ENCODE results near the gene CNTNAP5. TPM values are rescaled to one million over a fixed set of nuclear protein-coding genes. Genes with fewer than 3 reads are reported as not detected.
"Not testable (repeated sequence)": the region's sequence is repeated elsewhere in the genome, so short reads cannot be mapped to it uniquely, and the experiment has no call there.

CNTNAP5 gene
- total RNA-seq, 1 donor from 2014 or later: not detected

- no peaks in the 10 kb centered on the region for H3K36me3 ChIP-seq (ENCODE audit: control insufficient read depth, insufficient read depth, low read length)
- FAIRE-seq (no peak), DNase-seq (ENCODE audit: low read depth) (no peak)
- no peak for TF ChIP-seq CTCF (IDR thresholded peaks at IDR 0.05; ENCODE audit: insufficient read depth, low read length, severe bottlenecking)
- no peak overlapping the region for H3K4me3 ChIP-seq (ENCODE audit: low read depth, low read length)
- H3K27me3 ChIP-seq (ENCODE audit: control insufficient read depth, insufficient read depth, low read length): no peaks in the 10 kb centered on the region
Observed at GRCh38 chr2:124354466-124354865, 329.4 kb downstream of the CNTNAP5 start.

GRCh38 chr2:124361966-124362365 is 336.9 kb downstream of the CNTNAP5 start:
- DNase-seq (ENCODE audit: low read depth); H3K27me3 ChIP-seq (ENCODE audit: control insufficient read depth, insufficient read depth, low read length); H3K4me3 ChIP-seq (ENCODE audit: low read depth, low read length); H3K36me3 ChIP-seq (ENCODE audit: control insufficient read depth, insufficient read depth, low read length); FAIRE-seq: not testable (repeated sequence)

DNA sequence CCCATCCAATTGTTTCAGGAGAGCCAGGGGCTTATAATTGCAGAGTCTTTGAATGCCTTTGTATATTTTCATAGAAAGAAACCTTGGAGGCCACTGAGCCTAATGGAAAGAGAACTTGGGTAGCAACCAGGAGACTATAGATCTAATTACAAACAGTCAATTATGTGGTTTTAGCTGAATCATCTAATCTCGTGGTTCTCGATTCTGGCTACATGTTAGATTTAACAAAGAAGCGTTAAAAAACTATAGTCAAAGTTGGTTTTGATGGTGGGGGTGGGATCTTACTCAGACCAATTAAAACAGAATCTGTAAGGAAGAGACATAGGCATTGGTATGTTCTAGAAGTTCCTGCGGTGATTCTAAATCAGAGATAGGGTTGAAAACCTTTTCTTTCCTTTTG is 344.1 kb downstream of the CNTNAP5 start:
- no peaks in the 10 kb centered on the region for H3K27me3 ChIP-seq (ENCODE audit: control insufficient read depth, insufficient read depth, low read length)
- no peak overlapping the region for H3K4me3 ChIP-seq (ENCODE audit: low read depth, low read length)
- DNase-seq (ENCODE audit: low read depth): no peak
- TF ChIP-seq CTCF (IDR thresholded peaks at IDR 0.05; ENCODE audit: insufficient read depth, low read length, severe bottlenecking): no peak
- H3K36me3 ChIP-seq (ENCODE audit: control insufficient read depth, insufficient read depth, low read length): no peaks in the 10 kb centered on the region
- FAIRE-seq: no peak

DNA sequence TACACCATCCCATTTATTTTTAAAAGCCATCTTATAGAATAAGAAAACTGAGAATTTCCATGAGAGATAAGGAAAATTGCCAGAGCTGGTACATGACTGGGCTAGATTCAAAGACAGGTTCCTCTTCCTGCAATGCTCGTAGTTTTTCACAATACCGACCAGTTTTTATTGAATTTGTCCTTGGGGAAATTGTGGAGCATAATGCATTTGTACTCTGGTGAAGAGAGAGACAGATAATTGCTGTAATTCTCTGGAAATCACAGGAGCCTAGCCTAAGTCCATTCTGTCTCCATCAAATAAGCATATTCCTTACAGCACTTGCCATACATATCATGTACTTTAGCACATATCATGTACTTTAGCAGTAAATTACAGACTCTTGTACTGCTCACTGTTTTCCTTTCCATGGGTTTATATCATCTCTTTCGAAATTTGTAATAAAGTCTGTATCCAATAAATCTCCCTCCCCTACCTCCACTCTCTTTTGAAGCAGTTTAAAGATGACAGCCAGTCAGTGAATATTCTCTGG is 355.2 kb downstream of the CNTNAP5 start:
- FAIRE-seq (no peak), DNase-seq (ENCODE audit: low read depth) (no peak)
- Histone ChIP-seq H3K4me3 (ENCODE audit: low read depth, low read length) (no peak overlapping the region), H3K27me3 (ENCODE audit: control insufficient read depth, insufficient read depth, low read length) (no peaks in the 10 kb centered on the region), H3K36me3 (ENCODE audit: control insufficient read depth, insufficient read depth, low read length) (no peaks in the 10 kb centered on the region)
- TF ChIP-seq CTCF (IDR thresholded peaks at IDR 0.05; ENCODE audit: insufficient read depth, low read length, severe bottlenecking): no peak

DNA sequence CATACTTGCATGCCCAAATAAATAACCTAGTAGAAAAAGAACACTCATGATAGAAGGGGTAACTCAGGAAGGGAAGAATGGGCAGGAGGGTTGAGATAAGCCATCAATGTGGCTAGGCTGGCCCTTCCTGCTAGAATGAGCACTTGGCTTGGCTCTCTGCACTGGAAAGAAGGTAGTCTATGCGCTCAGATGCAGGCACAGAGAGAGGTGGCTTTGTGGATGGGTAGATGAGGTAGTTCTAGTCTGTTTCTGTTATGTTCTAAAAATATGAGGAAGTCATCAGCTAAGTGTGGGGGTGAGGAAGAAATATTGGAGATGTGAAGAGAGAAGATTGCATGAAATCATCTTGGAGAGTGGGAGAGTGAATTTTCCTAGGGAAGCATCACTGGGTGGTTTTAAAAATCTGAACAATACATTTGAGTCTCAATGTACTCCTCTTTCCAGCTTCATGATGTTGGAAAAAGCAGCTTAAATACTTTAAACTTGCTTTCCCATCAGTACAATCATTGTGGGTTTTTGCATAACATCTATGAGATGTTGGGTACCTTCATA is 357.1 kb downstream of the CNTNAP5 start:
- Histone ChIP-seq H3K36me3 (ENCODE audit: control insufficient read depth, insufficient read depth, low read length) (no peaks in the 10 kb centered on the region), H3K27me3 (ENCODE audit: control insufficient read depth, insufficient read depth, low read length) (no peaks in the 10 kb centered on the region), H3K4me3 (ENCODE audit: low read depth, low read length) (no peak overlapping the region)
- no peak for TF ChIP-seq CTCF (IDR thresholded peaks at IDR 0.05; ENCODE audit: insufficient read depth, low read length, severe bottlenecking)
- FAIRE-seq: no peak
- DNase-seq (ENCODE audit: low read depth): no peak

GRCh38 chr2:124395961-124396360 is 370.9 kb downstream of the CNTNAP5 start:
- no peak for TF ChIP-seq CTCF (IDR thresholded peaks at IDR 0.05; ENCODE audit: insufficient read depth, low read length, severe bottlenecking)
- Histone ChIP-seq H3K36me3 (ENCODE audit: control insufficient read depth, insufficient read depth, low read length) (no peaks in the 10 kb centered on the region), H3K27me3 (ENCODE audit: control insufficient read depth, insufficient read depth, low read length) (no peaks in the 10 kb centered on the region), H3K4me3 (ENCODE audit: low read depth, low read length) (no peak overlapping the region)
- DNase-seq (ENCODE audit: low read depth): no peak
- no peak for FAIRE-seq

All from bronchial epithelial cell (primary cell).